Activated CD4-positive, alpha-beta memory T cell treated with anti-CD3 and anti-CD28 coated beads for 36 hours (primary cell): ENCODE data around the gene SLC25A23. TPM values are rescaled to one million over a fixed set of nuclear protein-coding genes. Genes with fewer than 3 reads are reported as not detected.
"Not testable (repeated sequence)": the region's sequence is repeated elsewhere in the genome, so short reads cannot be mapped to it uniquely, and the experiment has no call there.

Source experiments
- CTCF ChIA-PET: fragments of 350-600 bp; sonication (Branson Sonifier 250); formaldehyde crosslinking; loops from one replicate; lab custom pipeline; 2021; ENCODE audit warnings: antibody characterized with exemption, inconsistent platforms; lab: Charles Lee
- POLR2A ChIA-PET: fragments of 350-600 bp; sonication (Branson Sonifier 250); formaldehyde crosslinking; loops from one replicate; lab custom pipeline; 2021; ENCODE audit warnings: antibody characterized with exemption; lab: Charles Lee
- DNase-seq: peaks from one replicate; pipeline ENCODE4 v3.0.0-alpha.2; 2020
- H3K27ac Mint-ChIP-seq: one replicate; pipeline ENCODE4 v1.8.0; 2021; ENCODE audit warnings: mixed read lengths
- H3K27me3 Mint-ChIP-seq: one replicate; pipeline ENCODE4 v1.8.0; 2021; ENCODE audit warnings: mixed read lengths
- H3K36me3 Mint-ChIP-seq: one replicate; pipeline ENCODE4 v1.8.0; 2021; ENCODE audit warnings: mixed read lengths
- H3K4me1 Mint-ChIP-seq: one replicate; pipeline ENCODE4 v1.8.0; 2021; ENCODE audit warnings: low read depth, mixed read lengths
- H3K4me3 Mint-ChIP-seq: one replicate; pipeline ENCODE4 v1.8.0; 2021; ENCODE audit warnings: mild to moderate bottlenecking, mixed read lengths
- H3K9me3 Mint-ChIP-seq: one replicate; pipeline ENCODE4 v1.8.0; 2021; ENCODE audit warnings: mixed read lengths
- intact Hi-C: fragments of 100-400 bp; cut with micrococcal nuclease; formaldehyde crosslinking; loops from one replicate; pipeline ENCODE4 v1.15.1; 2023
- total RNA-seq, 2 experiments: library from RNA; stranded (reverse); gene quantifications; one replicate each; pipeline ENCODE4 v1.2.3, GENCODE V29; 2021

SLC25A23 gene
- total RNA-seq, 2 experiments from 2014 or later = 28.6 to 29.6 TPM

- no peak for DNase-seq
- no peaks in the 10 kb centered on the region for H3K4me1 Mint-ChIP-seq
- no peaks in the 10 kb centered on the region for H3K27me3 Mint-ChIP-seq
- no peak overlapping the region for H3K27ac Mint-ChIP-seq
- H3K4me3 Mint-ChIP-seq = no peak overlapping the region
- intact Hi-C loops = no loop called here
- peaks cover 18% of the 10 kb centered on the region for H3K9me3 Mint-ChIP-seq
- ChIA-PET POLR2A (no interaction called here), CTCF (interaction anchor here (0.7 kb wide), 1 partner anchor 37 kb away, joined by 3 read pairs; no protein-coding TSS in a partner anchor)
- peaks cover 33% of the 10 kb centered on the region for H3K36me3 Mint-ChIP-seq
These were observed 9.4 kb downstream of the SLC25A23 start for GRCh38 chr19:6450166-6450565.

- Mint-ChIP-seq H3K36me3 (peaks cover 14% of the 10 kb centered on the region), H3K4me3 (no peak overlapping the region), H3K4me1 (no peaks in the 10 kb centered on the region), H3K9me3 (no peaks in the 10 kb centered on the region), H3K27ac (no peak overlapping the region), H3K27me3 (no peaks in the 10 kb centered on the region)
- CTCF ChIA-PET = no interaction called here
- intact Hi-C loops = no loop called here
- no peak for DNase-seq
- POLR2A ChIA-PET = no interaction called here
These were observed 11.5 kb downstream of the SLC25A23 start for GRCh38 chr19:6448045-6448444.

GRCh38 chr19:6446452-6446851 is 13.1 kb downstream of the SLC25A23 start:
- no peaks in the 10 kb centered on the region for H3K9me3 Mint-ChIP-seq
- POLR2A ChIA-PET = no interaction called here
- H3K36me3 Mint-ChIP-seq = peaks cover 10% of the 10 kb centered on the region

GRCh38 chr19:6443986-6444385 is 15.6 kb downstream of the SLC25A23 start:
- Mint-ChIP-seq H3K9me3 (no peaks in the 10 kb centered on the region), H3K4me1 (no peaks in the 10 kb centered on the region), H3K27ac (no peak overlapping the region), H3K36me3 (peaks cover 6% of the 10 kb centered on the region), H3K4me3 (no peak overlapping the region), H3K27me3 (no peaks in the 10 kb centered on the region)
- intact Hi-C loops = no loop called here
- ChIA-PET CTCF (no interaction called here), POLR2A (no interaction called here)
- no peak for DNase-seq

More at GRCh38 chr19:6446452-6446851, 13.1 kb downstream of the SLC25A23 start:
- no peak overlapping the region for H3K27ac Mint-ChIP-seq
- DNase-seq = no peak
- no peaks in the 10 kb centered on the region for H3K4me1 Mint-ChIP-seq
- H3K4me3 Mint-ChIP-seq = no peak overlapping the region
- intact Hi-C loops = no loop called here
- H3K27me3 Mint-ChIP-seq = no peaks in the 10 kb centered on the region
- CTCF ChIA-PET = no interaction called here

GRCh38 chr19:6442087-6442688 is 17.4 kb downstream of the SLC25A23 start:
- DNase-seq = no peak
- Mint-ChIP-seq H3K27ac (no peak overlapping the region), H3K27me3 (no peaks in the 10 kb centered on the region), H3K9me3 (no peaks in the 10 kb centered on the region), H3K4me1 (no peaks in the 10 kb centered on the region), H3K4me3 (no peak overlapping the region), H3K36me3 (peaks cover 6% of the 10 kb centered on the region)
- POLR2A ChIA-PET = no interaction called here
- CTCF ChIA-PET = no interaction called here
- intact Hi-C loops = no loop called here

- H3K9me3 Mint-ChIP-seq = no peaks in the 10 kb centered on the region
- POLR2A ChIA-PET = no interaction called here
- H3K36me3 Mint-ChIP-seq = no peaks in the 10 kb centered on the region
- CTCF ChIA-PET = no interaction called here
- no peaks in the 10 kb centered on the region for H3K4me1 Mint-ChIP-seq
- H3K27me3 Mint-ChIP-seq = no peaks in the 10 kb centered on the region
- no peak for DNase-seq
- intact Hi-C loops = no loop called here
- no peak overlapping the region for H3K27ac Mint-ChIP-seq
- no peak overlapping the region for H3K4me3 Mint-ChIP-seq
These were observed 18.7 kb downstream of the SLC25A23 start for GRCh38 chr19:6440905-6441304.

- POLR2A ChIA-PET = no interaction called here
- no peak overlapping the region for H3K27ac Mint-ChIP-seq
- H3K36me3 Mint-ChIP-seq = no peaks in the 10 kb centered on the region
- no peaks in the 10 kb centered on the region for H3K27me3 Mint-ChIP-seq
- no peak for DNase-seq
- no peaks in the 10 kb centered on the region for H3K9me3 Mint-ChIP-seq
- CTCF ChIA-PET = no interaction called here
- no peaks in the 10 kb centered on the region for H3K4me1 Mint-ChIP-seq
- intact Hi-C loops = no loop called here
- no peak overlapping the region for H3K4me3 Mint-ChIP-seq
These were observed 19.8 kb downstream of the SLC25A23 start for GRCh38 chr19:6439743-6440142.

GRCh38 chr19:6433663-6434062 is 25.9 kb downstream of the SLC25A23 start, which contains the start of gene SLC25A41:
TSS of gene SLC25A41 (minus strand) at chr19:6433763. CDS start at chr19:6433693, 70 bp downstream.
- H3K36me3 Mint-ChIP-seq = no peaks in the 10 kb centered on the region
- H3K27me3 Mint-ChIP-seq = no peaks in the 10 kb centered on the region
- no peak for DNase-seq
- H3K4me3 Mint-ChIP-seq = no peak within 1 kb of the TSS
- ChIA-PET POLR2A (no interaction called here), CTCF (no interaction called here)
- no peaks in the 10 kb centered on the region for H3K9me3 Mint-ChIP-seq
- no peaks in the 10 kb centered on the region for H3K4me1 Mint-ChIP-seq
- H3K27ac Mint-ChIP-seq = no peak within 1 kb of the TSS
- intact Hi-C loops = no loop called here

GRCh38 chr19:6433165-6433564 is 26.4 kb downstream of the SLC25A23 start:
- no peaks in the 10 kb centered on the region for H3K27me3 Mint-ChIP-seq
- no peaks in the 10 kb centered on the region for H3K36me3 Mint-ChIP-seq
- H3K9me3 Mint-ChIP-seq = no peaks in the 10 kb centered on the region
- no peak overlapping the region for H3K27ac Mint-ChIP-seq
- POLR2A ChIA-PET = no interaction called here
- DNase-seq = no peak
- H3K4me3 Mint-ChIP-seq = no peak overlapping the region
- CTCF ChIA-PET = no interaction called here
- intact Hi-C loops = no loop called here
- H3K4me1 Mint-ChIP-seq = no peaks in the 10 kb centered on the region

- no peaks in the 10 kb centered on the region for H3K27me3 Mint-ChIP-seq
- CTCF ChIA-PET = no interaction called here
- DNase-seq = no peak
These were observed 27.7 kb downstream of the SLC25A23 start for GRCh38 chr19:6431891-6432290.

GRCh38 chr19:6429419-6430221 is 30.0 kb downstream of the SLC25A23 start:
- intact Hi-C loops = no loop called here
- DNase-seq = no peak
- no peaks in the 10 kb centered on the region for H3K36me3 Mint-ChIP-seq
- no peaks in the 10 kb centered on the region for H3K27me3 Mint-ChIP-seq
- H3K27ac Mint-ChIP-seq = no peak overlapping the region
- H3K4me3 Mint-ChIP-seq = peak overlapping the region; percentile 12
- H3K4me1 Mint-ChIP-seq = peaks cover 10% of the 10 kb centered on the region
- ChIA-PET CTCF (no interaction called here), POLR2A (no interaction called here)
- peaks cover 3% of the 10 kb centered on the region for H3K9me3 Mint-ChIP-seq

More at GRCh38 chr19:6431891-6432290, 27.7 kb downstream of the SLC25A23 start:
- intact Hi-C loops = no loop called here
- Mint-ChIP-seq H3K4me3 (no peak overlapping the region), H3K4me1 (no peaks in the 10 kb centered on the region), H3K36me3 (no peaks in the 10 kb centered on the region), H3K9me3 (no peaks in the 10 kb centered on the region), H3K27ac (no peak overlapping the region)
- POLR2A ChIA-PET = no interaction called here

- intact Hi-C loops, H3K27me3 Mint-ChIP-seq, CTCF ChIA-PET, H3K4me3 Mint-ChIP-seq, H3K36me3 Mint-ChIP-seq, H3K9me3 Mint-ChIP-seq, DNase-seq, H3K27ac Mint-ChIP-seq: not testable (repeated sequence)
- POLR2A ChIA-PET = interaction anchor here (0.6 kb wide), 1 partner anchor 96 kb away, joined by 3 read pairs; no protein-coding TSS in a partner anchor
- peaks cover 10% of the 10 kb centered on the region for H3K4me1 Mint-ChIP-seq
These were observed 30.7 kb downstream of the SLC25A23 start for GRCh38 chr19:6428692-6429418.
